HEK293T (cell line): Measurements from ENCODE around the gene TBC1D22A.

ENCODE experiments used
- CTBP1 ChIP-seq: fragments of 450-650 bp; IDR thresholded peaks from 2 replicates; pipeline ENCODE4 v1.6.1; 2016; ENCODE audit warnings: borderline replicate concordance
- FOXA1 ChIP-seq: fragments of 450-650 bp; IDR thresholded peaks from 2 replicates; pipeline ENCODE4 v1.6.1; 2016; ENCODE audit warnings: mild to moderate bottlenecking
- HDGF ChIP-seq: fragments of 450-650 bp; IDR thresholded peaks from 2 replicates; pipeline ENCODE4 v1.6.1; 2017; ENCODE audit warnings: antibody characterized with exemption, borderline replicate concordance
- L3MBTL2 ChIP-seq: fragments of 450-650 bp; conservative IDR thresholded peaks from 2 replicates; pipeline ENCODE4 v1.6.1; 2016; ENCODE audit warnings: mild to moderate bottlenecking

- TF ChIP-seq CTBP1 (no peak), FOXA1 (no peak), HDGF (no peak), L3MBTL2 (no peak)
Observed at GRCh38 chr22:47165338-47166032, 403.0 kb downstream of the TBC1D22A start.
